Activated T-cell treated with anti-CD3 and anti-CD28 coated beads, Interleukin-2, amount 50 U/mL, for 4 hours (primary cell): ENCODE measurements around the gene LRRC61. TPM values are rescaled to one million over a fixed set of nuclear protein-coding genes. Genes with fewer than 3 reads are reported as not detected.
"Not testable (repeated sequence)": the region's sequence is repeated elsewhere in the genome, so short reads cannot be mapped to it uniquely, and the experiment has no call there.

Experiments used
- ATAC-seq, 2 donors: fragments of 200-7000 bp; cut with Tn5 transposase; one replicate each; pipeline ENCODE4 v1.10.0; 2021
- DNase-seq: peaks from one replicate; pipeline ENCODE4 v3.0.0-alpha.2; 2020
- H3K27me3 Mint-ChIP-seq: one replicate; pipeline ENCODE4 v1.8.0; 2021; ENCODE audit warnings: low read depth, mixed read lengths
- H3K36me3 Mint-ChIP-seq: one replicate; pipeline ENCODE4 v1.8.0; 2022; ENCODE audit warnings: mixed read lengths; ENCODE audit not compliant: insufficient read depth
- H3K4me1 Mint-ChIP-seq: one replicate; pipeline ENCODE4 v1.8.0; 2021; ENCODE audit warnings: low read depth, mixed read lengths
- H3K4me3 Mint-ChIP-seq: one replicate; pipeline ENCODE4 v1.8.0; 2021; ENCODE audit warnings: mild to moderate bottlenecking, moderate library complexity, mixed read lengths
- H3K9me3 Mint-ChIP-seq: one replicate; pipeline ENCODE4 v1.8.0; 2021; ENCODE audit warnings: mixed read lengths
- total RNA-seq, 3 donors: library from RNA; stranded (reverse); gene quantifications; one replicate each; pipeline ENCODE4 v1.2.1, GENCODE V29; 2021

The LRRC61 gene
- total RNA-seq, 3 donors from 2014 or later: 24.5 to 29.4 (median 26.1) TPM

DNA sequence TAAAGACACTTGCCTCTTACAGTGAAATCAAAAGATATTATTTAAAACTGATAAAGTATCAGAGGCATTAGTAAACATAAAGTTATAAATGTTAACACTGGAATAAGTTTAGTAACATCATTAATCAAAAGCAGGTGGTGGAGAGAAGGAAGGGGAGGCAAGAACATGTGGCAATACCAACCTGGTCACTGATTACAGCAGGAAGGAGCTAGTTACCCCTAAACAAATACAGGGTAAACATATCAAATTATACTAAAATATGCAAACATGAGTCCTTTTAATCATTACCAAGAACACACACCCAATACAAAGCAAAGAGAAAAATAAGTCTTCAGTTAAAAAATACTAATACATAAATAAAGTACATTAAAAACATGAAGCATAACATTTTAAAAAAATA lies 25.2 kb upstream of the LRRC61 start:
- H3K4me3 Mint-ChIP-seq, H3K9me3 Mint-ChIP-seq, ATAC-seq, H3K27me3 Mint-ChIP-seq, H3K36me3 Mint-ChIP-seq, H3K4me1 Mint-ChIP-seq, DNase-seq: not testable (repeated sequence)

DNA sequence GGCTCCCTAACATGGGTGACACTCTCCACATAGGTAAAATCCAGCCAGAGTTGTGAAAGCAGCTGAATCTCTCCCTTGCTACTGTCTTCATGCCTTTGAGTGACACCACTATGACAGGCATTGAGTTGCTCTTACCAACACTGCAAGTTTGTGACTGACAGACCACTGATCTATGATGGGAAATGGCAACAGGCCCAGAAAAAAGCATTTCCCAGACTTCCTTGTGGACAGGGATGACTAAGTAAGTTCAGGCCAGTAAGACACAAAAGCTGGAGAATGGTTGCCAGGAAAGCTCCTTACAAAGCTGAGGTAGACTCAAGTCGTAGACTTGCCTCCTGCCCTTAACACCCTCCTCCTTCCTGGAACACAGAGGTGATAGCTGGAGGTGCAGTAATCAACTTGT lies 20.2 kb upstream of the LRRC61 start:
- H3K27me3 Mint-ChIP-seq, H3K4me3 Mint-ChIP-seq, ATAC-seq, DNase-seq, H3K36me3 Mint-ChIP-seq, H3K4me1 Mint-ChIP-seq, H3K9me3 Mint-ChIP-seq: not testable (repeated sequence)

GRCh38 chr7:150304499-150305258 lies 18.5 kb upstream of the LRRC61 start:
- DNase-seq, H3K4me1 Mint-ChIP-seq, H3K27me3 Mint-ChIP-seq, ATAC-seq, H3K9me3 Mint-ChIP-seq, H3K4me3 Mint-ChIP-seq, H3K36me3 Mint-ChIP-seq: not testable (repeated sequence)

DNA sequence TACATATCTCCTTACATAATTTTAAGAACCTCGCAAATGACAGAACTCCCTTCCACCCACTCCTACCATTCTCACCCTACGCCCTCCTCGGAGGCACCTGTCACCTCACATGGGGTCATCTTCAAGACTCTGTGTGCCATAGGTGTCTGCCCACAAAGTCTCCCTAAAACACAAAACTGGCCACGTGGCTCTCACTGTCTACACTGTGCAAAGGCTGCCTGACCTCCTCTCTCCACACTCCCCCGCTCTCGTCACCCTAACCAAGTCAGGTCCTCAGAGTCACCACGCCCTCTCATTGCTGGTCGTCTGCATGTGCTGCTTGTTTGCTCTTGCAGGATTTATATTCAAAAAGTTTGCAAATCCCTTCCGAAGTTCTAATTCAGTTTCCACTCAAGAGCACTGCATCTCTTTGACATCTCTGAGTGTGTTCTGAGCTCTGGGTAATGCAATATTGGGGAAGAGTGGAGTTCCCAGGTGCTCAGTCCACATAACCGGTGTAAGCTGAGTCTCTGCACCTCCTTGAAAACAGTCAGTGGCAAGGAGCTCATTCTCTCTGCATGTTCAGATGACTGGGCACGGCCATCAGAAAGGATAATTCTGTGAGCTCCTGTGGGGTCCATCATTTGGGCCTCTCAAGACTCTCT lies 17.8 kb upstream of the LRRC61 start:
- not testable (repeated sequence) for H3K9me3 Mint-ChIP-seq, H3K27me3 Mint-ChIP-seq, DNase-seq, H3K36me3 Mint-ChIP-seq, H3K4me1 Mint-ChIP-seq, H3K4me3 Mint-ChIP-seq, ATAC-seq

GRCh38 chr7:150305903-150306284 lies 17.3 kb upstream of the LRRC61 start:
- not testable (repeated sequence) for H3K9me3 Mint-ChIP-seq, H3K27me3 Mint-ChIP-seq, ATAC-seq, H3K4me1 Mint-ChIP-seq, DNase-seq, H3K4me3 Mint-ChIP-seq, H3K36me3 Mint-ChIP-seq

DNA sequence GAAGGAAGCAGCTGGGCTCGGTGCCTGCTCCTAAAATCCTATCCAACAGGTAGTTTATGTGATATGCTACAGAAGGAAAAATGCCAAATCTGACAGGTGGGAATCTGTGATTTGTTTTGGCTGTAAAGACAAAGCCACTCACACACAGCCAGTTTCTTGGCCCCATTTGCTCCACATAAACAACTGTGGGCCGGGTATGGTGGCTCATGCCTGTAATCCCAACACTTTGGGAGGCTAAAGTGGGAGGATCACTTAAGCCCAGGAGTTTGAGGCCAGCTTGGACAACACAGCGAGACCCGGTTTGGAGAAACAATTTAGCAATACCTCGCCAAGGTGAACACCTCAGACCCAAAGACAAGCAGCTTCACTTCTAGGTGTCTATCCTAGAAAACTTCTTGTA lies 16.8 kb upstream of the LRRC61 start:
- not testable (repeated sequence) for H3K9me3 Mint-ChIP-seq, H3K36me3 Mint-ChIP-seq, DNase-seq, H3K4me3 Mint-ChIP-seq, ATAC-seq, H3K27me3 Mint-ChIP-seq, H3K4me1 Mint-ChIP-seq

DNA sequence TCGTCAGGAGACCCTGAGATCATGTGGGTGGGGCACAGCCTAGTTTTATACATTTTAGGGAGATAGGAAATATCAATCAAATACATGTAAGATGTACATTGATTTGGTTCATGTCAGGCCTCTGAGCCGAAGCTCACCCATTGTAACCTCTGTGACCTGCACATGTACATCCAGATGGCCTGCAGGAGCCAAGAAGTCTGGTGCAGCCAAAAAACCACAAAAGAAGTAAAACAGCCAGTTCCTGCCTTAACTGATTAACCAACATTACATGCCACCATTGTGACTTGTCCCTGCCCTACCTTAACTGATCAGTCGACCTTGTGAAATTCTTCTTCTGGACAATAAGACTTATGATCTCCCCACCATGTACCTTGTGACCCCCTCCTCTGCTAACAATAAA lies 16.0 kb upstream of the LRRC61 start:
- Mint-ChIP-seq H3K27me3 (no peaks in the 10 kb centered on the region), H3K9me3 (no peaks in the 10 kb centered on the region), H3K4me3 (no peak overlapping the region), H3K4me1 (peaks cover 5% of the 10 kb centered on the region), H3K36me3 (peaks cover 1% of the 10 kb centered on the region)
- DNase-seq (no peak), ATAC-seq (no peak)

DNA sequence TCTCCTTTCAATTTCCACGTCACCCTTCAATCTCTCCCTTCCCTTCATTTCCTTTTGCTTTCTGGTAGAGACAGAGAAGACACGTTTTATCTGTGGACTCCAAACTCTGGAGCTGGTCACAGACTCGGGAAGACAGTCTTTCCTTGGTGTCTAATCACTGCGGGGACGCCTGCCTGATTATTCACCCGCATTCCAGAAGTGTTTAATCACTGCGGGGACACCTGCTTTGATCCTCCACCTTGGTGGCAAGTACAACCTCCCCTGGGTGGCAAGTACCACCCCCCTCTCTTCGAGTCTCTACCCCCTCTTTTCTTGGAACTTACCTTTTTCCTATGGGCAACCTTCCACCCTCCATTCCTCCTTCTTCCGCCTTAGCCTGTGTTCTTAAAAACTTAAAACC lies 15.3 kb upstream of the LRRC61 start:
- ATAC-seq (no peak), DNase-seq (no peak)
- H3K36me3 Mint-ChIP-seq: peaks cover 1% of the 10 kb centered on the region
- no peaks in the 10 kb centered on the region for H3K9me3 Mint-ChIP-seq
- H3K4me1 Mint-ChIP-seq: peaks cover 5% of the 10 kb centered on the region
- H3K27me3 Mint-ChIP-seq: no peaks in the 10 kb centered on the region
- H3K4me3 Mint-ChIP-seq: no peak overlapping the region

DNA sequence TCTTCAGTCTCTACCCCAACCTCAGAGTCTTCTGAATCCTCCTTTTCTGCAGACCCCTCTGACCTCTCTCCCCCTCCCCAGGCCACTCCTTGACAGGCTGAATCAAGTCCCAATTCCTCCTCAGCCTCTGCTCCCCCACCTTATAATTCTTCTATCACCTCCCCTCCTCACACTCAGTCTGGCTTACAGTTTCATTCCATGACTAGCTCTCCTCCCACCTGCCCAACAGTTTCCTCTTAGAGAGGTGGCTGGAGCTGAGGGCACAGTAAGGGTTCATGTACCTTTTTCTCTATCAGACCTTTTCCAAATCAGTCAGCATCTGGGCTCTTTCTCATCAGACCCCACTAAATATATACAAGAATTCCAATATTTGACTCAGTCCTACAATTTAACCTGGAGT lies 14.6 kb upstream of the LRRC61 start:
- no peaks in the 10 kb centered on the region for H3K27me3 Mint-ChIP-seq
- peaks cover 3% of the 10 kb centered on the region for H3K36me3 Mint-ChIP-seq
- DNase-seq: no peak
- H3K4me1 Mint-ChIP-seq: peaks cover 5% of the 10 kb centered on the region
- no peak for ATAC-seq
- H3K9me3 Mint-ChIP-seq: no peaks in the 10 kb centered on the region
- no peak overlapping the region for H3K4me3 Mint-ChIP-seq

GRCh38 chr7:150311146-150311545 lies 12.0 kb upstream of the LRRC61 start:
- no peak for DNase-seq
- H3K27me3 Mint-ChIP-seq: no peaks in the 10 kb centered on the region
- H3K36me3 Mint-ChIP-seq: peaks cover 6% of the 10 kb centered on the region
- no peaks in the 10 kb centered on the region for H3K9me3 Mint-ChIP-seq
- H3K4me1 Mint-ChIP-seq: peaks cover 5% of the 10 kb centered on the region
- no peak for ATAC-seq
- no peak overlapping the region for H3K4me3 Mint-ChIP-seq

DNA sequence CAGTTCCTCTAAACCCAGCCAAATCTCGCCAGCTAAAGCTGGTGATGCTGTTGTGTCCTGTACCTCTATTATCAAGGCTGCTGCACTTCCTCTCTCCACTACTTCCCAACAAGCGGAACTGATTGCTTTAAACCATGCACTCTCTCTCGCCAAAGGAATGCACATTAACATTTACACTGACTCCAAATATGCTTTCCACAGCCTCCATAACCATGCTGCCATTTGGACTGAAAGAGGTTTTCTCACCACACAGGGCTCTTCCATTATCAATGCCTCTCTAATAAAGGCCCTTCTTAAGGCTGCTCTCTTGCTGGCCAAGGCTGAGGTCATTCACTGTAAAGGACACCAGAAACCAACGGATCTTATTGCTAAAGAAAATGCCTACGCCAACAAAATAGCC lies 11.4 kb upstream of the LRRC61 start:
- H3K4me1 Mint-ChIP-seq: peaks cover 5% of the 10 kb centered on the region
- no peak for ATAC-seq
- no peaks in the 10 kb centered on the region for H3K9me3 Mint-ChIP-seq
- H3K27me3 Mint-ChIP-seq: no peaks in the 10 kb centered on the region
- H3K36me3 Mint-ChIP-seq: peaks cover 6% of the 10 kb centered on the region
- no peak overlapping the region for H3K4me3 Mint-ChIP-seq
- DNase-seq: no peak

GRCh38 chr7:150312649-150313366 lies 10.3 kb upstream of the LRRC61 start:
- not testable (repeated sequence) for H3K4me3 Mint-ChIP-seq, H3K36me3 Mint-ChIP-seq, H3K9me3 Mint-ChIP-seq, H3K27me3 Mint-ChIP-seq, ATAC-seq, H3K4me1 Mint-ChIP-seq, DNase-seq

- Mint-ChIP-seq H3K9me3 (no peaks in the 10 kb centered on the region), H3K4me3 (no peak overlapping the region), H3K27me3 (no peaks in the 10 kb centered on the region), H3K4me1 (peaks cover 5% of the 10 kb centered on the region), H3K36me3 (peaks cover 11% of the 10 kb centered on the region)
- DNase-seq (no peak), ATAC-seq (no peak)
These were observed 9.8 kb upstream of the LRRC61 start for GRCh38 chr7:150313367-150313809.

GRCh38 chr7:150313870-150314269 lies 9.3 kb upstream of the LRRC61 start:
- ATAC-seq: no peak
- peaks cover 2% of the 10 kb centered on the region for H3K4me1 Mint-ChIP-seq
- no peaks in the 10 kb centered on the region for H3K27me3 Mint-ChIP-seq
- no peak for DNase-seq
- H3K4me3 Mint-ChIP-seq: no peak overlapping the region
- no peaks in the 10 kb centered on the region for H3K9me3 Mint-ChIP-seq
- peaks cover 11% of the 10 kb centered on the region for H3K36me3 Mint-ChIP-seq
